DOHH2 (cell line): Measurements from ENCODE around the gene CXorf38.

Experiments
- EZH2phosphoT487 ChIP-seq: fragments of 200-600 bp; sonication (generic); IDR thresholded peaks from 2 replicates; pipeline ENCODE4 v1.6.1; 2017; ENCODE audit warnings: borderline replicate concordance, mild to moderate bottlenecking, antibody characterized with exemption, low read length, moderate library complexity, mixed read lengths
- TF ChIP-seq, protein P1 (sequence below): fragments of 200-600 bp; sonication (generic); IDR thresholded peaks from one replicate; pipeline ENCODE4 v1.5.1; 2014; ENCODE audit warnings: antibody characterized with exemption, mild to moderate bottlenecking, low read depth, low read length; ENCODE audit not compliant: poor library complexity, severe bottlenecking

DNA sequence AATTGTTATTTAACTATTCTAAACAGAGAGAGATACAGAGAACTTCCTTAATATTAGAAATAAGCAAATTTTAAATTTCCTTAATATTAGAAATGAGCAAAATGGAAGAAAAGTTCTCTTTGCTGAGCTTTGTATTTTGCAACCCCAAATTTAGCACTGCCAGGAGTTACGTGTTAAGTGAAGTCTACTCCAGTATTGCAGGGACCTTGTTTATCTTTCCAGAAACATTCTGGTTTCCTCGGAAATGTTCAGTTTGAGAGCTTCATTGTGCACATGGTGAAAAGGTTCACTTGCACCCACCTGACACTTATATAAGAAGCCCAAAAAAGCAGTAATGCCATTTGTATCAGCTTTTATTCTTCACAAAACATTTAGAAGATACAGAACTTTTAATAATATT, 6.2 kb upstream of the CXorf38 start:
- TF ChIP-seq, protein P1, sequence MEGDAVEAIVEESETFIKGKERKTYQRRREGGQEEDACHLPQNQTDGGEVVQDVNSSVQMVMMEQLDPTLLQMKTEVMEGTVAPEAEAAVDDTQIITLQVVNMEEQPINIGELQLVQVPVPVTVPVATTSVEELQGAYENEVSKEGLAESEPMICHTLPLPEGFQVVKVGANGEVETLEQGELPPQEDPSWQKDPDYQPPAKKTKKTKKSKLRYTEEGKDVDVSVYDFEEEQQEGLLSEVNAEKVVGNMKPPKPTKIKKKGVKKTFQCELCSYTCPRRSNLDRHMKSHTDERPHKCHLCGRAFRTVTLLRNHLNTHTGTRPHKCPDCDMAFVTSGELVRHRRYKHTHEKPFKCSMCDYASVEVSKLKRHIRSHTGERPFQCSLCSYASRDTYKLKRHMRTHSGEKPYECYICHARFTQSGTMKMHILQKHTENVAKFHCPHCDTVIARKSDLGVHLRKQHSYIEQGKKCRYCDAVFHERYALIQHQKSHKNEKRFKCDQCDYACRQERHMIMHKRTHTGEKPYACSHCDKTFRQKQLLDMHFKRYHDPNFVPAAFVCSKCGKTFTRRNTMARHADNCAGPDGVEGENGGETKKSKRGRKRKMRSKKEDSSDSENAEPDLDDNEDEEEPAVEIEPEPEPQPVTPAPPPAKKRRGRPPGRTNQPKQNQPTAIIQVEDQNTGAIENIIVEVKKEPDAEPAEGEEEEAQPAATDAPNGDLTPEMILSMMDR: no peak
- no peak for TF ChIP-seq EZH2phosphoT487
